Mesothelial cell of epicardium (in vitro differentiated cells): Measurements from ENCODE around the gene SCFD2. TPM values are rescaled to one million over a fixed set of nuclear protein-coding genes. Genes with fewer than 3 reads are reported as not detected.

Experiments used
- DNase-seq, 2 experiments: peaks; one replicate each; pipeline ENCODE4 v3.0.0; 2021; ENCODE audit warnings: low spot score in 2 of 2; ENCODE audit not compliant: unreplicated experiment in 2 of 2
- H3K27ac Mint-ChIP-seq: 2 replicates; pipeline ENCODE4 v1.8.0; 2021; ENCODE audit warnings: mixed read lengths
- H3K27me3 Mint-ChIP-seq: 2 replicates; pipeline ENCODE4 v1.8.0; 2021; ENCODE audit warnings: low read depth, mixed read lengths
- H3K36me3 Mint-ChIP-seq: 2 replicates; pipeline ENCODE4 v1.8.0; 2021; ENCODE audit warnings: mixed read lengths
- H3K4me1 Mint-ChIP-seq: 2 replicates; pipeline ENCODE4 v1.8.0; 2021; ENCODE audit warnings: mixed read lengths
- H3K4me3 Mint-ChIP-seq: 2 replicates; pipeline ENCODE4 v1.8.0; 2021; ENCODE audit warnings: mild to moderate bottlenecking, moderate library complexity, mixed read lengths
- H3K9me3 Mint-ChIP-seq: 2 replicates; pipeline ENCODE4 v1.8.0; 2021; ENCODE audit warnings: mixed read lengths
- CTCF ChIP-seq: fragments of 200-600 bp; sonication (generic); IDR thresholded peaks from one replicate; pipeline ENCODE4 v1.5.0; 2021; ENCODE audit warnings: antibody characterized with exemption; ENCODE audit not compliant: unreplicated experiment
- total RNA-seq: library from RNA; stranded (reverse); gene quantifications from 3 replicates; pipeline ENCODE4 v1.2.1, GENCODE V29; 2021

Gene SCFD2
- total RNA-seq, 1 donor from 2014 or later = 15.6 TPM

- Mint-ChIP-seq H3K4me1 (peaks cover 65% of the 10 kb centered on the region), H3K36me3 (no peaks in the 10 kb centered on the region), H3K27me3 (no peaks in the 10 kb centered on the region), H3K4me3 (no peak overlapping the region), H3K27ac (peak overlapping the region; percentile 31), H3K9me3 (no peaks in the 10 kb centered on the region)
- no peak for DNase-seq
- TF ChIP-seq CTCF = no peak
Observed at GRCh38 chr4:53016099-53016820, 349.6 kb downstream of the SCFD2 start.

- no peak for DNase-seq
- Mint-ChIP-seq H3K4me3 (no peak overlapping the region), H3K4me1 (peaks cover 71% of the 10 kb centered on the region), H3K9me3 (no peaks in the 10 kb centered on the region), H3K36me3 (no peaks in the 10 kb centered on the region), H3K27me3 (no peaks in the 10 kb centered on the region), H3K27ac (peak overlapping the region; percentile 31)
- TF ChIP-seq CTCF = peak; percentile 66
Observed at GRCh38 chr4:53015681-53016080, 350.2 kb downstream of the SCFD2 start.

- Mint-ChIP-seq H3K4me3 (no peak overlapping the region), H3K27ac (peak overlapping the region; percentile 14), H3K9me3 (no peaks in the 10 kb centered on the region), H3K36me3 (no peaks in the 10 kb centered on the region), H3K27me3 (no peaks in the 10 kb centered on the region), H3K4me1 (peaks cover 72% of the 10 kb centered on the region)
- no peak for DNase-seq
- TF ChIP-seq CTCF = no peak
Observed at GRCh38 chr4:53014881-53015280, 351.0 kb downstream of the SCFD2 start.

DNA sequence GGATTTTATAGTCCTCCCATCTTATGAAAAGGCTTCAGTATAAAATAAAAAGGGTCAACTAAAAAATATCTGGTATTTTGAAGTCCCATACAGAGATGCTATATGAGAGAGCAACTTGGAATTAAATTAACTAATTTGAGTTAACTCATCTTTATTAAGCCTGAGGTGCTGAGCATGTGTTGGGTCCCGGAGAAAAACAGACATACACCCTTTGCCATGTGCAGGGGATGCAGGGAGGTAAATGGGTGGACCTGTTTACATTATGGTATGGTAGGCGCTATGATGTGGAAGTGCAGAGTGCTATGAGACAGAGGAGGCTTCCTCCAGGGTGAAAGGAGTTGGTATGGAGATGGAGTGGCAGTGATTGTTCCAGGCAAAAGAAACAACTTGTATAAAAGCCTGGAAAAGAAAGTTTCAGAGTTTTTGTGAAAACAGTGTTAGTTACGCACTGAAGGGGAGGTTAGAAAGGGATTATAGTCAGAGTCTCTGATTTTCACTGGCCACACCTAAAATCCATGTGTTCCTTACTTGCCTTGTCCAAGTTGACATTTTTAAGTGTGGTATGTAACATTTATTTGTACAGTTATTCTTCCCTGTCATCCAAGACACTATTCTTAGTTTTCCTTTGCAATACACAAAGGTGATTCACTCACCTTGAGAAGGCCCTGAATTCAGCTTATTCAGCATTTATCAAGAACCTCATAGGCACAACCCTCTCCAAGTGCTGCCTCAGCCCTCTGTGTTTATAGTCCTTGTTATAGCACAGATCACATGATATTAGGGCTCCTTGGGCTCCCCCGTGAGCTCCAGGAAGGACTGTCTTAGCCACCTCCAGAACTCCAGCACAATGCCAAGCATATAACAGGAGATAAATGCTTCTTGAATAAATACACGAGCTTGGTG is 351.7 kb downstream of the SCFD2 start:
- H3K27me3 Mint-ChIP-seq = no peaks in the 10 kb centered on the region
- peaks cover 74% of the 10 kb centered on the region for H3K4me1 Mint-ChIP-seq
- H3K27ac Mint-ChIP-seq = peak overlapping the region; percentile 32
- no peak overlapping the region for H3K4me3 Mint-ChIP-seq
- DNase-seq = no peak
- H3K9me3 Mint-ChIP-seq = no peaks in the 10 kb centered on the region
- no peaks in the 10 kb centered on the region for H3K36me3 Mint-ChIP-seq
- TF ChIP-seq CTCF = no peak

DNA sequence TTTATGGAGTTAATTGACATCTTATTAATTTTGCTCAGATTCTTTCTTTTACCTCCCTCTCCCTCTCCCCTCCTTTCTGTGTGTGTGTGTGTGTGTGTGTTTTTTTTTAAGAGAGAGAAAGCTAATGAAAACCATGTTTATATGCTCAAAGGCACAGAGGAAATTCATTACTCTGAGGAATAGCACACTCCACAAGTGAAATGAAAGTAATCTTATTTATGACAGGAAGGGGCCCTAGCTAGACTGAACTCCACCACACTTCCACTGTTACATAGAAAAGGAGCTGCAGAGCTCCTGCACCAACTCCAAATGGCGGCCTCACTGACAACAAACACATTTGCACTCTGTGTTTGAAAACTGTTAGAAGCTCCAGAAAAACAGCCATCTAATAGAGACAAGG is 353.1 kb downstream of the SCFD2 start:
- no peaks in the 10 kb centered on the region for H3K36me3 Mint-ChIP-seq
- TF ChIP-seq CTCF = no peak
- no peaks in the 10 kb centered on the region for H3K27me3 Mint-ChIP-seq
- H3K27ac Mint-ChIP-seq = peak overlapping the region; percentile 85
- no peak for DNase-seq
- peaks cover 81% of the 10 kb centered on the region for H3K4me1 Mint-ChIP-seq
- H3K9me3 Mint-ChIP-seq = no peaks in the 10 kb centered on the region
- H3K4me3 Mint-ChIP-seq = no peak overlapping the region
